Loucy (cell line): ENCODE data around the gene ZNF385B.

Source experiments
- EZH2phosphoT487 ChIP-seq: fragments of 200-600 bp; IDR thresholded peaks from 2 replicates; pipeline ENCODE4 v1.6.1; 2018; ENCODE audit warnings: antibody characterized with exemption, mild to moderate bottlenecking, moderate library complexity, borderline replicate concordance
- TF ChIP-seq, protein P1 (sequence below): fragments of 200-600 bp; sonication (generic); conservative IDR thresholded peaks from 2 replicates; pipeline ENCODE4 v1.5.1; 2014; ENCODE audit warnings: mild to moderate bottlenecking, antibody characterized with exemption, low read length

- TF ChIP-seq, protein P1, sequence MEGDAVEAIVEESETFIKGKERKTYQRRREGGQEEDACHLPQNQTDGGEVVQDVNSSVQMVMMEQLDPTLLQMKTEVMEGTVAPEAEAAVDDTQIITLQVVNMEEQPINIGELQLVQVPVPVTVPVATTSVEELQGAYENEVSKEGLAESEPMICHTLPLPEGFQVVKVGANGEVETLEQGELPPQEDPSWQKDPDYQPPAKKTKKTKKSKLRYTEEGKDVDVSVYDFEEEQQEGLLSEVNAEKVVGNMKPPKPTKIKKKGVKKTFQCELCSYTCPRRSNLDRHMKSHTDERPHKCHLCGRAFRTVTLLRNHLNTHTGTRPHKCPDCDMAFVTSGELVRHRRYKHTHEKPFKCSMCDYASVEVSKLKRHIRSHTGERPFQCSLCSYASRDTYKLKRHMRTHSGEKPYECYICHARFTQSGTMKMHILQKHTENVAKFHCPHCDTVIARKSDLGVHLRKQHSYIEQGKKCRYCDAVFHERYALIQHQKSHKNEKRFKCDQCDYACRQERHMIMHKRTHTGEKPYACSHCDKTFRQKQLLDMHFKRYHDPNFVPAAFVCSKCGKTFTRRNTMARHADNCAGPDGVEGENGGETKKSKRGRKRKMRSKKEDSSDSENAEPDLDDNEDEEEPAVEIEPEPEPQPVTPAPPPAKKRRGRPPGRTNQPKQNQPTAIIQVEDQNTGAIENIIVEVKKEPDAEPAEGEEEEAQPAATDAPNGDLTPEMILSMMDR = no peak
- no peak for TF ChIP-seq EZH2phosphoT487
These were observed 424.0 kb downstream of the ZNF385B start for GRCh38 chr2:179437430-179437829.
